ENCODE results near the gene RAB40C.

RAB40C gene

DNA sequence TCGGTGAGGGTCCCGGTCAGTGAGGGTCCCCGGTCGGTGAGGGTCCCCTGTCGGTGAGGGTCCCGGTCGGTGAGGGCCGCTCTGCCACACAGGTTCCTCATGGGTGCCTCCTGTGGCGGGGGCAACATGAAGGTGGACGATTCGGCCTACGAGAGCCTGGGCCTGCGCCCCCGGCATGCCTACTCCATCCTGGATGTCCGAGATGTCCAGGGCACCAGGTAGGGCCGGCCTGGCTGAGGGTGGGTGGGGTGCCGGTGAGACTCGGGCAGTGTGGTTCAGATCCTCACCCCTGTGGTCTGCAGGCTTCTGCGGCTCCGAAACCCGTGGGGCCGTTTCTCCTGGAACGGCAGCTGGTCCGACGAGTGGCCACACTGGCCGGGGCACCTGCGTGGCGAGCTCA lies 38.7 kb upstream of the RAB40C start:
- no peak overlapping the region for H2AFZ ChIP-seq (ENCODE audit: low read depth, low read length)
- H3K4me1 ChIP-seq (ENCODE audit: low read length), result no peaks in the 10 kb centered on the region
- no peaks in the 10 kb centered on the region for H3K9me3 ChIP-seq (ENCODE audit: insufficient read depth, low read length)
- no peaks in the 10 kb centered on the region for H3K27me3 ChIP-seq (ENCODE audit: low read depth, low read length)
- no peaks in the 10 kb centered on the region for H4K20me1 ChIP-seq (ENCODE audit: insufficient read depth, low read length)
- no peak overlapping the region for H3K27ac ChIP-seq (ENCODE audit: low read length)
- H3K4me2 ChIP-seq (ENCODE audit: low read length), result no peak overlapping the region
- peaks cover 10% of the 10 kb centered on the region for H3K36me3 ChIP-seq (replicated peaks; ENCODE audit: low read depth, low read length)
- no peaks in the 10 kb centered on the region; the same call in 1 of the 2 replicates for H3K79me2 ChIP-seq (ENCODE audit: low read length)
- TF ChIP-seq, protein P1, sequence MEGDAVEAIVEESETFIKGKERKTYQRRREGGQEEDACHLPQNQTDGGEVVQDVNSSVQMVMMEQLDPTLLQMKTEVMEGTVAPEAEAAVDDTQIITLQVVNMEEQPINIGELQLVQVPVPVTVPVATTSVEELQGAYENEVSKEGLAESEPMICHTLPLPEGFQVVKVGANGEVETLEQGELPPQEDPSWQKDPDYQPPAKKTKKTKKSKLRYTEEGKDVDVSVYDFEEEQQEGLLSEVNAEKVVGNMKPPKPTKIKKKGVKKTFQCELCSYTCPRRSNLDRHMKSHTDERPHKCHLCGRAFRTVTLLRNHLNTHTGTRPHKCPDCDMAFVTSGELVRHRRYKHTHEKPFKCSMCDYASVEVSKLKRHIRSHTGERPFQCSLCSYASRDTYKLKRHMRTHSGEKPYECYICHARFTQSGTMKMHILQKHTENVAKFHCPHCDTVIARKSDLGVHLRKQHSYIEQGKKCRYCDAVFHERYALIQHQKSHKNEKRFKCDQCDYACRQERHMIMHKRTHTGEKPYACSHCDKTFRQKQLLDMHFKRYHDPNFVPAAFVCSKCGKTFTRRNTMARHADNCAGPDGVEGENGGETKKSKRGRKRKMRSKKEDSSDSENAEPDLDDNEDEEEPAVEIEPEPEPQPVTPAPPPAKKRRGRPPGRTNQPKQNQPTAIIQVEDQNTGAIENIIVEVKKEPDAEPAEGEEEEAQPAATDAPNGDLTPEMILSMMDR (IDR thresholded peaks at IDR 0.05; ENCODE audit: low read depth, low read length), result no peak
- no peak for TF ChIP-seq EZH2phosphoT487 (IDR thresholded peaks at IDR 0.05; ENCODE audit: low read depth)
- no peak overlapping the region for H3K9ac ChIP-seq (ENCODE audit: low read length)
- no peak overlapping the region for H3K4me3 ChIP-seq (ENCODE audit: low read length)

DNA sequence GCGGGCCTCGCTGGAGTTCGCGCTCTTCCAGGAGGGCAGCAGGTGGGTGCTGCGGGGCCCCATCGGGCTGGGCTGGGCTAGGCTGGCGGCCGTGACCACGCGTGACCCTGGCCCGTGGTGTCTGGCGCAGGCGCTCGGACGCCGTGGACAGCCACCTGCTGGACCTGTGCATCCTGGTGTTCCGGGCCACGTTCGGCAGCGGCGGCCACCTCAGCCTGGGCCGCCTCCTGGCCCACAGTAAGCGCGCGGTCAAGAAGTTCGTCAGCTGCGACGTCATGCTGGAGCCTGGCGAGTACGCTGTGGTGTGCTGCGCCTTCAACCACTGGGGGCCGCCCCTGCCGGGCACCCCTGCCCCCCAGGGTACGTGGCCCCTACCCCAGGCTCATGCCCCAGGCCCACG lies 37.7 kb upstream of the RAB40C start:
- no peak overlapping the region for H3K9ac ChIP-seq (ENCODE audit: low read length)
- no peak overlapping the region for H3K4me2 ChIP-seq (ENCODE audit: low read length)
- no peaks in the 10 kb centered on the region for H4K20me1 ChIP-seq (ENCODE audit: insufficient read depth, low read length)
- TF ChIP-seq, protein P1 (IDR thresholded peaks at IDR 0.05; ENCODE audit: low read depth, low read length), result no peak
- TF ChIP-seq EZH2phosphoT487 (IDR thresholded peaks at IDR 0.05; ENCODE audit: low read depth), result no peak
- no peaks in the 10 kb centered on the region for H3K9me3 ChIP-seq (ENCODE audit: insufficient read depth, low read length)
- peaks cover 10% of the 10 kb centered on the region for H3K36me3 ChIP-seq (replicated peaks; ENCODE audit: low read depth, low read length)
- H2AFZ ChIP-seq (ENCODE audit: low read depth, low read length), result no peak overlapping the region
- H3K4me1 ChIP-seq (ENCODE audit: low read length), result no peaks in the 10 kb centered on the region
- H3K27me3 ChIP-seq (ENCODE audit: low read depth, low read length), result no peaks in the 10 kb centered on the region
- no peaks in the 10 kb centered on the region for H3K79me2 ChIP-seq (ENCODE audit: low read length)
- H3K27ac ChIP-seq (ENCODE audit: low read length), result no peak overlapping the region
- H3K4me3 ChIP-seq (ENCODE audit: low read length), result no peak overlapping the region

DNA sequence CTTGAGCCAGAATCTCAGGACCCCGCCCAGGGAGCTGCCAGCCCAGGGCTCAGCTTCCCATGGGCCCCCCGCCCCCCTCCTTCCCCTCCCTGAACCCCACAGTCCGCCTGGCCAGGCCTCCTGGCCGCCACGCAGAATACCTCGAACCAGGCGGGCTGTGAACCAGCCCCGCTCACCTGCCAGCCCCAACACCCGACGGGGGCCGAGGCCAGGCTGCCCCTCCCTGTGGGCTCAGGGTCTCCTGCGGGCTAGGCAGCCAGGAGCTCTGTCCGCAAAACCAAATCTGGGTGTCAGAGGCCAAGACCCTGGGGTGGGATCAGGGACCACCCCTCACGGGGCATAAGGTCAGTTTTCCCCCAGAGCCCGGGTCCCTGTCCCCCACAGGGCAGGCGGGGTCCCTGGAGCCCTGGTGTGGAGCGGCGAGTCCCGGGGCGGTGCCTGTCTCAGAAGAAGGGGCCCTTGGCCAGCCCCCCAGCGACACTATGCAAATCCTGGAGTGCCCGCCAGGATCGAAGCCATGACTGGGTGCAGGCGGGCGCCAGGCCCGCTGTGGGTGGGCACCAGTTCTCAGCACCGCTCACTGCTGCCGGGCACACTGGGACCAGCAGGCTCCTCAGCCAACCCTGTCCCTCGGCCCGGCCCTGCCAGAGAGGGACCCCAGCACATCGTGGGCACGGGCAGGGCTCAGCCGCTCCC lies 36.1 kb upstream of the RAB40C start:
- Histone ChIP-seq H3K4me3 (ENCODE audit: low read length) (no peak overlapping the region), H3K4me1 (ENCODE audit: low read length) (no peaks in the 10 kb centered on the region), H3K36me3 (replicated peaks; ENCODE audit: low read depth, low read length) (peaks cover 8% of the 10 kb centered on the region), H3K9me3 (ENCODE audit: insufficient read depth, low read length) (no peaks in the 10 kb centered on the region), H3K4me2 (ENCODE audit: low read length) (no peak overlapping the region), H2AFZ (ENCODE audit: low read depth, low read length) (no peak overlapping the region), H3K27me3 (ENCODE audit: low read depth, low read length) (no peaks in the 10 kb centered on the region), H3K27ac (ENCODE audit: low read length) (no peak overlapping the region), H4K20me1 (ENCODE audit: insufficient read depth, low read length) (no peaks in the 10 kb centered on the region), H3K9ac (ENCODE audit: low read length) (no peak overlapping the region), H3K79me2 (ENCODE audit: low read length) (no peaks in the 10 kb centered on the region)
- TF ChIP-seq, protein P1 (IDR thresholded peaks at IDR 0.05; ENCODE audit: low read depth, low read length), result no peak
- no peak for TF ChIP-seq EZH2phosphoT487 (IDR thresholded peaks at IDR 0.05; ENCODE audit: low read depth)

DNA sequence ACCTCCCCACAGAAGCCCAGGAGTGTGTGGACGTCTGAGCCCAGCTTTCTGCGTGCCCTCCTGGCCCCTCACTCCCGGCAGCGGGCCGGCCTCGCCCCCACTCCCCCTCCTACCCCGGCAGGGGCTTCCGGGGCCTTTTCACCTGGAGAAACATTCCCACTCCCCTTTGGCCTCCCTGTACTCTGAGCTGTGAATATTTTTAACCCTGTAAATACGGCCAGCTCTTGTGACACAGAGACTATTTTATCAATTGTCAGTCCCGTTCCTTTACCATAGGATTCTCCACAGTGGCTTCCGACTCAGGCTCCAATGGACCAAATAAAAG lies 35.6 kb upstream of the RAB40C start:
- Histone ChIP-seq H3K79me2 (ENCODE audit: low read length) (no peaks in the 10 kb centered on the region), H3K9me3 (ENCODE audit: insufficient read depth, low read length) (no peaks in the 10 kb centered on the region), H3K4me2 (ENCODE audit: low read length) (no peak overlapping the region), H3K9ac (ENCODE audit: low read length) (no peak overlapping the region), H3K27ac (ENCODE audit: low read length) (no peak overlapping the region), H3K4me1 (ENCODE audit: low read length) (no peaks in the 10 kb centered on the region), H3K4me3 (ENCODE audit: low read length) (no peak overlapping the region), H2AFZ (ENCODE audit: low read depth, low read length) (no peak overlapping the region), H3K36me3 (replicated peaks; ENCODE audit: low read depth, low read length) (peaks cover 6% of the 10 kb centered on the region), H3K27me3 (ENCODE audit: low read depth, low read length) (no peaks in the 10 kb centered on the region), H4K20me1 (ENCODE audit: insufficient read depth, low read length) (no peaks in the 10 kb centered on the region)
- no peak for TF ChIP-seq EZH2phosphoT487 (IDR thresholded peaks at IDR 0.05; ENCODE audit: low read depth)
- TF ChIP-seq, protein P1 (IDR thresholded peaks at IDR 0.05; ENCODE audit: low read depth, low read length), result no peak
